GF-D8 (cell line): ENCODE results near the gene MEGF11.
"Not testable (repeated sequence)": the region's sequence is repeated elsewhere in the genome, so short reads cannot be mapped to it uniquely, and the experiment has no call there.

Experiments used
- DNase-seq: peaks from one replicate; lab custom pipeline; 2025; lab: John Stamatoyannopoulos, UW

The MEGF11 gene

GRCh38 chr15:66029650-66030049 lies 223.9 kb downstream of the MEGF11 start:
- no peak for DNase-seq

- DNase-seq: no peak
Measured at GRCh38 chr15:66027268-66027805, 226.2 kb downstream of the MEGF11 start.

- DNase-seq: no peak
Measured at GRCh38 chr15:66025972-66026371, 227.6 kb downstream of the MEGF11 start.

- no peak for DNase-seq
Measured at GRCh38 chr15:66025015-66025452, 228.5 kb downstream of the MEGF11 start.

- DNase-seq: no peak
Measured at GRCh38 chr15:66024116-66024515, 229.4 kb downstream of the MEGF11 start.

- DNase-seq: no peak
Measured at GRCh38 chr15:66023311-66023972, 230.1 kb downstream of the MEGF11 start.

GRCh38 chr15:66022163-66022525 lies 231.4 kb downstream of the MEGF11 start:
- DNase-seq: no peak

GRCh38 chr15:66021496-66022162 lies 231.9 kb downstream of the MEGF11 start:
- no peak for DNase-seq

- DNase-seq: no peak
Measured at GRCh38 chr15:66019826-66020398, 233.6 kb downstream of the MEGF11 start.

- DNase-seq: no peak
Measured at GRCh38 chr15:66019368-66019767, 234.2 kb downstream of the MEGF11 start.

GRCh38 chr15:66018488-66018797 lies 235.1 kb downstream of the MEGF11 start:
- no peak for DNase-seq

GRCh38 chr15:66017792-66018487 lies 235.6 kb downstream of the MEGF11 start:
- no peak for DNase-seq

GRCh38 chr15:66017000-66017399 lies 236.6 kb downstream of the MEGF11 start:
- no peak for DNase-seq

GRCh38 chr15:66016199-66016598 lies 237.4 kb downstream of the MEGF11 start:
- DNase-seq: no peak

GRCh38 chr15:66014635-66015182 lies 238.8 kb downstream of the MEGF11 start:
- no peak for DNase-seq

- DNase-seq: no peak
Measured at GRCh38 chr15:66014022-66014421, 239.5 kb downstream of the MEGF11 start.

GRCh38 chr15:66008940-66009562 lies 244.5 kb downstream of the MEGF11 start:
- DNase-seq: no peak

- DNase-seq: no peak
Measured at GRCh38 chr15:66007663-66008262, 245.8 kb downstream of the MEGF11 start.

- DNase-seq: no peak
Measured at GRCh38 chr15:66006986-66007385, 246.6 kb downstream of the MEGF11 start.

- no peak for DNase-seq
Measured at GRCh38 chr15:66004618-66005262, 248.8 kb downstream of the MEGF11 start.

- DNase-seq: not testable (repeated sequence)
Measured at GRCh38 chr15:66003129-66003528, 250.4 kb downstream of the MEGF11 start.
